ENCODE results near the gene POLR2F. TPM values are rescaled to one million over a fixed set of nuclear protein-coding genes. Genes with fewer than 3 reads are reported as not detected.

The POLR2F gene
- total RNA-seq, 1 donor from 2014 or later = 58.9 TPM

DNA sequence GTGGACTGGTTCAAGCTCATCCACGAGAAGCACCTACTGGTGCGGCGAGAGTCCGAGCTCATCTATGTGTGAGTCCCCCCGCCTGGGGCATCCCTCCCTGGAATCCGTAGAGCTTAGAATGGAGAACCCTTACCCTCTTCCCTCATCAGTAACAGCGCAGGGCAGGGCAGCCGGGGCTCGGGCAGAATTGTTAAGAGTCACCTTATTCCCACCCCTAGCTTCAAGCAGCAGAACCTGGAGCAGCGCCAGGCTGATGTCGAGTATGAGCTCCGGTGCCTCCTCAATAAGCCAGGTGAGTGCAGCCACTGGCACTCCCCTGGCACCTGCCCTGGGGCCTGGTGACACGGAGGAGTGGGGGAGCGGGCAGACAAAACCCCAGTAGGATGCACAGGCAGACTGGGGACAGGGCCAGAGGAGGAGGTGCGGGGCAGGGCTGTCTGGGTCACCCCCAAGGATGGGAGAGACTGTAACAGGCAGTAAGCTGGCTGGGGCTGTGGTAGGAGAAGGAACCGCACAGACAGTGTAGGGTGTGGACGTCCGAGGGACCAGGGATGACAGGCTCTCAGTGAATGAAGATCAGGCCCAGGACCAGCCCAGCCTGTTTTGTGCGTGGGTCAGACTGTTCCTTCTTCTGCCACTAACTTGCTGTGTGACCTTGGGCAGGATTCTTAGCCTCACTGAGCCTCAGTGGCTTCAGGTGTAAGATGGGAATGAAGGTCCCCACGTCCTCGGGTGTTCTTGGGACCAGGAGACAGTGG is 20.5 kb upstream of the POLR2F start:
- TF ChIP-seq, protein P1, sequence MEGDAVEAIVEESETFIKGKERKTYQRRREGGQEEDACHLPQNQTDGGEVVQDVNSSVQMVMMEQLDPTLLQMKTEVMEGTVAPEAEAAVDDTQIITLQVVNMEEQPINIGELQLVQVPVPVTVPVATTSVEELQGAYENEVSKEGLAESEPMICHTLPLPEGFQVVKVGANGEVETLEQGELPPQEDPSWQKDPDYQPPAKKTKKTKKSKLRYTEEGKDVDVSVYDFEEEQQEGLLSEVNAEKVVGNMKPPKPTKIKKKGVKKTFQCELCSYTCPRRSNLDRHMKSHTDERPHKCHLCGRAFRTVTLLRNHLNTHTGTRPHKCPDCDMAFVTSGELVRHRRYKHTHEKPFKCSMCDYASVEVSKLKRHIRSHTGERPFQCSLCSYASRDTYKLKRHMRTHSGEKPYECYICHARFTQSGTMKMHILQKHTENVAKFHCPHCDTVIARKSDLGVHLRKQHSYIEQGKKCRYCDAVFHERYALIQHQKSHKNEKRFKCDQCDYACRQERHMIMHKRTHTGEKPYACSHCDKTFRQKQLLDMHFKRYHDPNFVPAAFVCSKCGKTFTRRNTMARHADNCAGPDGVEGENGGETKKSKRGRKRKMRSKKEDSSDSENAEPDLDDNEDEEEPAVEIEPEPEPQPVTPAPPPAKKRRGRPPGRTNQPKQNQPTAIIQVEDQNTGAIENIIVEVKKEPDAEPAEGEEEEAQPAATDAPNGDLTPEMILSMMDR (IDR thresholded peaks at IDR 0.05; ENCODE audit: unreplicated experiment) = no peak
- Mint-ChIP-seq H3K4me3 (ENCODE audit: unreplicated experiment) (no peak overlapping the region), H3K36me3 (ENCODE audit: low read depth, unreplicated experiment) (peaks cover 31% of the 10 kb centered on the region), H3K9me3 (ENCODE audit: unreplicated experiment) (no peaks in the 10 kb centered on the region), H3K4me1 (ENCODE audit: unreplicated experiment) (peaks cover 9% of the 10 kb centered on the region), H3K27ac (ENCODE audit: unreplicated experiment) (peak overlapping the region; percentile 63), H3K27me3 (ENCODE audit: unreplicated experiment) (peaks cover 15% of the 10 kb centered on the region)
- no peak for DNase-seq (ENCODE audit: low spot score)

DNA sequence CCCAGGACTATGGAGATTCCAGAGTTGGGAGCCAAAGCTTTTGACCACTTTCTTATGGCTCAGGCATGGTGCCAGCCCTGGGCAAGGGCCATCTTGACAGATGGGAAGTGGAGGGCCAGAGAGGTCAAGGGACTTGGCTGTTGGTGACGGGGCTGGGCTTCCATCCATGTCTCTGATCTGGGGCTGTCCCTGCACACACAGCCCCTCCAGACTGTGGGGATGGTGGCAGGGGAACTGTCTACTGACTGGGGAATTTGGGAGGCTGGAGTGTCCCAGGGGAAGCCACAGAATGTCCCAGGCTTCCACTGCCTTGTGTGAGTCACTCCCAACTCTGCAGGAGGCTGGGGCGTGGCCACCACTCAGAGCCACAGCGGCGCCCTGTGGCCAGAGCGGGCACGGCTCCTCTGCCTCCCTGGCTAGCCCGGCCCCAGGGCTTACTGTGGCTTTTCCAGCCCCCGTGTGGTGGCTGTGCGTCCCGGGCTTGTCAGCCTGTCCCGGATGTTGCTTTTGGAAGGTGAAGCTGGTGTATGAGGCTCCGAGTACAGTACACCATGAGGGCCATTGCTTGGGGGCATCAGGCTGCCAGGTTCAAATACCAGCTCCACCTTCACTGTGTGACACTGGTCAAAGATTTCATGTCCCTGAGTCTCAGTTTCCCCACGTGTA is 19.7 kb upstream of the POLR2F start:
- Mint-ChIP-seq H3K9me3 (ENCODE audit: unreplicated experiment) (no peaks in the 10 kb centered on the region), H3K27me3 (ENCODE audit: unreplicated experiment) (peaks cover 10% of the 10 kb centered on the region), H3K4me1 (ENCODE audit: unreplicated experiment) (peaks cover 7% of the 10 kb centered on the region), H3K27ac (ENCODE audit: unreplicated experiment) (peak overlapping the region; percentile 61), H3K4me3 (ENCODE audit: unreplicated experiment) (no peak overlapping the region), H3K36me3 (ENCODE audit: low read depth, unreplicated experiment) (peaks cover 25% of the 10 kb centered on the region)
- TF ChIP-seq, protein P1 (IDR thresholded peaks at IDR 0.05; ENCODE audit: unreplicated experiment) = peak; percentile 77
- peak; percentile 97 for DNase-seq (ENCODE audit: low spot score)

DNA sequence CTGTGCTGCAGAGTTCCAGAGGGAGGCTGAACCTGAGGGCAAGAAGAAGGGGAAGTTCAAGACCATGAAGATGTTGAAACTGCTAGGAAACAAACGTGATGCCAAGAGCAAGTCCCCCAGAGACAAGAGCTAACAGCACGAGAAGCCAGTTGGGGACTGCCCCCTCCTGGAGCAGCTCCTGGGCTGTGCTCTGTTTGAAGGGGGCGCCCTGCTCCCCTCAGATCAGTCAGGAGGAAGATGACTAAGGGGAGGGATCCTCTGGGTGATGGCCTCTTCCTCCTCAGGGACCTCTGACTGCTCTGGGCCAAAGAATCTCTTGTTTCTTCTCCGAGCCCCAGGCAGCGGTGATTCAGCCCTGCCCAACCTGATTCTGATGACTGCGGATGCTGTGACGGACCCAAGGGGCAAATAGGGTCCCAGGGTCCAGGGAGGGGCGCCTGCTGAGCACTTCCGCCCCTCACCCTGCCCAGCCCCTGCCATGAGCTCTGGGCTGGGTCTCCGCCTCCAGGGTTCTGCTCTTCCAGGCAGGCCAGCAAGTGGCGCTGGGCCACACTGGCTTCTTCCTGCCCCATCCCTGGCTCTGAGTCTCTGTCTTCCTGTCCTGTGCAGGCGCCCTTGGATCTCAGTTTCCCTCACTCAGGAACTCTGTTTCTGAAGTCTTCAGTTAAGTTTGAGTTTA is 12.7 kb upstream of the POLR2F start:
- Mint-ChIP-seq H3K9me3 (ENCODE audit: unreplicated experiment) (no peaks in the 10 kb centered on the region), H3K36me3 (ENCODE audit: low read depth, unreplicated experiment) (peaks cover 38% of the 10 kb centered on the region), H3K4me3 (ENCODE audit: unreplicated experiment) (no peak overlapping the region), H3K27ac (ENCODE audit: unreplicated experiment) (no peak overlapping the region), H3K27me3 (ENCODE audit: unreplicated experiment) (peaks cover 17% of the 10 kb centered on the region), H3K4me1 (ENCODE audit: unreplicated experiment) (no peaks in the 10 kb centered on the region)
- DNase-seq (ENCODE audit: low spot score) = no peak
- TF ChIP-seq, protein P1 (IDR thresholded peaks at IDR 0.05; ENCODE audit: unreplicated experiment) = no peak

DNA sequence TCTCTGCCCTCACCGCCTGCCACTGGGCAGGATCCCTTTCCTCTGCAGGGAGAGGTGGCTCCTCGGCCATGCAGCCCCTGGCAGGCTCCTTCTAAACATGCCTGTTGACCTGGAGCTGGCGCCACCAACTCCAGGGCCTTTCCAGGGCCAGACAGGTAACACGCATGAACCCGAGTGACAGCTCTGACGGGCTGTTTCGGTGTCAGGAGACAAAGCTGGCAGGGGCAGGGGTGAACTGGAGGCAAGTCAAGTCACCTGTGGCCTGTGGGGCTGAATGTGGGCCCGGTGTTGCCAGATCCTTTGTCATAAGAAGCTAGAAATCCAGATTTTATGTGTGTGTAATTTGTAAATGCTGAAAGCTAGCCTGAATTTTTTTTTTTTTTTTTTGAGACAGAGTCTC is 11.4 kb upstream of the POLR2F start:
- peaks cover 13% of the 10 kb centered on the region for H3K27me3 Mint-ChIP-seq (ENCODE audit: unreplicated experiment)
- H3K4me1 Mint-ChIP-seq (ENCODE audit: unreplicated experiment) = no peaks in the 10 kb centered on the region
- H3K9me3 Mint-ChIP-seq (ENCODE audit: unreplicated experiment) = no peaks in the 10 kb centered on the region
- TF ChIP-seq, protein P1 (IDR thresholded peaks at IDR 0.05; ENCODE audit: unreplicated experiment) = no peak
- no peak overlapping the region for H3K4me3 Mint-ChIP-seq (ENCODE audit: unreplicated experiment)
- no peak for DNase-seq (ENCODE audit: low spot score)
- no peak overlapping the region for H3K27ac Mint-ChIP-seq (ENCODE audit: unreplicated experiment)
- peaks cover 38% of the 10 kb centered on the region for H3K36me3 Mint-ChIP-seq (ENCODE audit: low read depth, unreplicated experiment)
